ENCODE results near the gene BUB1B.
"Not testable (repeated sequence)": the region's sequence is repeated elsewhere in the genome, so short reads cannot be mapped to it uniquely, and the experiment has no call there.

BUB1B gene

GRCh38 chr15:40160689-40161688, at the start of gene BUB1B:
Gene BUB1B (plus strand): TSS chr15:40161069. CDS start chr15:40161221, 152 bp downstream.
- TF ChIP-seq CTCF (conservative IDR thresholded peaks at IDR 0.05; ENCODE audit: low read depth, low read length) = no peak
- peak; percentile 68 for DNase-seq (ENCODE audit: low read depth)
- H3K4me3 ChIP-seq (ENCODE audit: low read length) = peak within 1 kb of the TSS; percentile 98

- no peak for TF ChIP-seq CTCF (conservative IDR thresholded peaks at IDR 0.05; ENCODE audit: low read depth, low read length)
- H3K4me3 ChIP-seq (ENCODE audit: low read length) = no peak overlapping the region
- DNase-seq (ENCODE audit: low read depth) = no peak
These were observed 49.0 kb upstream of the BUB1B start for GRCh38 chr15:40111888-40112287.

GRCh38 chr15:40112789-40113188, 48.1 kb upstream of the BUB1B start:
- no peak for TF ChIP-seq CTCF (conservative IDR thresholded peaks at IDR 0.05; ENCODE audit: low read depth, low read length)
- H3K4me3 ChIP-seq (ENCODE audit: low read length) = no peak overlapping the region
- DNase-seq (ENCODE audit: low read depth) = no peak

GRCh38 chr15:40114218-40114617, 46.7 kb upstream of the BUB1B start:
- H3K4me3 ChIP-seq (ENCODE audit: low read length) = no peak overlapping the region
- TF ChIP-seq CTCF (conservative IDR thresholded peaks at IDR 0.05; ENCODE audit: low read depth, low read length) = no peak
- DNase-seq (ENCODE audit: low read depth) = no peak

- DNase-seq (ENCODE audit: low read depth); H3K4me3 ChIP-seq (ENCODE audit: low read length): not testable (repeated sequence)
These were observed 45.8 kb upstream of the BUB1B start for GRCh38 chr15:40115106-40115505.

- H3K4me3 ChIP-seq (ENCODE audit: low read length) = no peak overlapping the region
- DNase-seq (ENCODE audit: low read depth) = no peak
- no peak for TF ChIP-seq CTCF (conservative IDR thresholded peaks at IDR 0.05; ENCODE audit: low read depth, low read length)
These were observed 45.2 kb upstream of the BUB1B start for GRCh38 chr15:40115670-40116093.

GRCh38 chr15:40118473-40118872, 42.4 kb upstream of the BUB1B start:
- TF ChIP-seq CTCF (conservative IDR thresholded peaks at IDR 0.05; ENCODE audit: low read depth, low read length) = no peak
- DNase-seq (ENCODE audit: low read depth) = no peak
- no peak overlapping the region for H3K4me3 ChIP-seq (ENCODE audit: low read length)

Measured in retinal pigment epithelial cell (primary cell).